HEK293 (cell line): ENCODE measurements around the gene GPATCH4.

Experiments used
- CTCF ChIA-PET: fragments of 350-600 bp; formaldehyde crosslinking; extraction: SDS; loops from one replicate; lab custom pipeline; 2021; ENCODE audit warnings: antibody characterized with exemption; lab: Yijun Ruan, JAX
- POLR2A ChIA-PET: fragments of 300-600 bp; formaldehyde crosslinking; extraction: SDS; loops from one replicate; lab custom pipeline; 2020; ENCODE audit warnings: antibody characterized with exemption, inconsistent platforms; lab: Yijun Ruan, JAX
- H3K27ac ChIP-seq: fragments of 200-500 bp; sonication (Bioruptor generic); 2 replicates; pipeline ENCODE4 v1.5.1; 2014; ENCODE audit warnings: low read depth, low read length, control low read depth, inconsistent platforms; ENCODE audit errors: extremely low read depth
- H3K36me3 ChIP-seq, 2 experiments: fragments of 200-500 bp in 1 of 2; sonication (Bioruptor generic) in 1 of 2; 1 replicate in 1 of 2; 2 replicates in 1 of 2; pipeline ENCODE4 v1.5.1; 2014 to 2017; ENCODE audit warnings: inconsistent platforms in 2 of 2, low read length in 2 of 2; ENCODE audit not compliant: control insufficient read depth in 2 of 2, insufficient read depth in 1 of 2
- H3K4me1 ChIP-seq: fragments of 200-500 bp; sonication (Bioruptor generic); 2 replicates; pipeline ENCODE4 v1.5.1; 2014; ENCODE audit warnings: mild to moderate bottlenecking, low read length, inconsistent platforms; ENCODE audit not compliant: control insufficient read depth, insufficient read depth
- H3K4me3 ChIP-seq: 2 replicates; pipeline ENCODE4 v1.5.1; 2011; ENCODE audit warnings: low read depth, mild to moderate bottlenecking, control low read depth, low read length, moderate library complexity
- H3K9me3 ChIP-seq: fragments of 200-500 bp; sonication (Bioruptor generic); 2 replicates; pipeline ENCODE4 v1.5.1; 2014; ENCODE audit warnings: low read depth, low read length, inconsistent platforms; ENCODE audit not compliant: control insufficient read depth, insufficient read depth
- CTCF ChIP-seq: fragments of 450-650 bp; formaldehyde crosslinking; IDR thresholded peaks from 2 replicates; pipeline ENCODE4 v1.5.1; 2016; ENCODE audit warnings: missing biosample characterization, missing genetic modification characterization
- EGR2 ChIP-seq: fragments of 450-650 bp; formaldehyde crosslinking; IDR thresholded peaks from 2 replicates; pipeline ENCODE4 v1.5.1; 2016; ENCODE audit warnings: low read depth, missing biosample characterization, missing genetic modification characterization
- FEZF1 ChIP-seq: fragments of 450-650 bp; formaldehyde crosslinking; IDR thresholded peaks from 2 replicates; pipeline ENCODE4 v1.5.1; 2016; ENCODE audit warnings: missing biosample characterization, missing genetic modification characterization
- INSM2 ChIP-seq: fragments of 450-650 bp; formaldehyde crosslinking; IDR thresholded peaks from 2 replicates; pipeline ENCODE4 v1.5.1; 2016; ENCODE audit warnings: missing biosample characterization, missing genetic modification characterization
- PRDM1 ChIP-seq: fragments of 450-650 bp; formaldehyde crosslinking; IDR thresholded peaks from 2 replicates; pipeline ENCODE4; 2016; ENCODE audit warnings: missing biosample characterization, missing genetic modification characterization
- RBAK ChIP-seq: fragments of 450-650 bp; formaldehyde crosslinking; IDR thresholded peaks from 2 replicates; pipeline ENCODE4 v1.5.1; 2016; ENCODE audit warnings: missing biosample characterization, missing genetic modification characterization
- SCRT2 ChIP-seq: fragments of 450-650 bp; formaldehyde crosslinking; IDR thresholded peaks from 2 replicates; pipeline ENCODE4 v1.5.1; 2016; ENCODE audit warnings: missing biosample characterization, missing genetic modification characterization
- ZBTB10 ChIP-seq: fragments of 450-650 bp; formaldehyde crosslinking; IDR thresholded peaks from 2 replicates; pipeline ENCODE4 v1.5.1; 2016; ENCODE audit warnings: missing biosample characterization, missing genetic modification characterization
- ZNF121 ChIP-seq: fragments of 450-650 bp; formaldehyde crosslinking; IDR thresholded peaks from 2 replicates; pipeline ENCODE4 v1.5.1; 2016; ENCODE audit warnings: missing biosample characterization, missing genetic modification characterization
- ZNF266 ChIP-seq: fragments of 450-650 bp; formaldehyde crosslinking; IDR thresholded peaks from 2 replicates; pipeline ENCODE4 v1.5.1; 2016; ENCODE audit warnings: missing biosample characterization, missing genetic modification characterization, low read depth
- ZNF292 ChIP-seq: fragments of 450-650 bp; formaldehyde crosslinking; IDR thresholded peaks from 2 replicates; pipeline ENCODE4 v1.5.1; 2016; ENCODE audit warnings: low read depth, missing biosample characterization, missing genetic modification characterization, borderline replicate concordance
- ZNF362 ChIP-seq: fragments of 450-650 bp; formaldehyde crosslinking; IDR thresholded peaks from 2 replicates; pipeline ENCODE4 v1.5.1; 2016; ENCODE audit warnings: missing biosample characterization, missing genetic modification characterization
- ZNF449 ChIP-seq: fragments of 450-650 bp; formaldehyde crosslinking; IDR thresholded peaks from 2 replicates; pipeline ENCODE4 v1.5.1; 2017; ENCODE audit warnings: missing biosample characterization, mild to moderate bottlenecking, missing genetic modification characterization, moderate library complexity
- ZNF518A ChIP-seq: fragments of 450-650 bp; formaldehyde crosslinking; conservative IDR thresholded peaks from 2 replicates; pipeline ENCODE4 v1.5.1; 2016; ENCODE audit warnings: low read depth, missing biosample characterization, missing genetic modification characterization
- ZNF670 ChIP-seq: fragments of 450-650 bp; formaldehyde crosslinking; IDR thresholded peaks from 2 replicates; pipeline ENCODE4 v1.5.1; 2016; ENCODE audit warnings: missing biosample characterization, missing genetic modification characterization, low read depth
- ZSCAN5A ChIP-seq: fragments of 450-650 bp; formaldehyde crosslinking; IDR thresholded peaks from 2 replicates; pipeline ENCODE4 v1.5.1; 2016; ENCODE audit warnings: missing biosample characterization, missing genetic modification characterization

Gene GPATCH4

GRCh38 chr1:156599811-156600210, 1.5 kb downstream of the GPATCH4 start:
- Histone ChIP-seq H3K36me3 (peaks cover 0 to 49% of the 10 kb centered on the region in 2 experiments; a peak in 1 of 3 replicates), H3K4me3 (no peak overlapping the region), H3K9me3 (no peaks in the 10 kb centered on the region), H3K27ac (no peak overlapping the region), H3K4me1 (no peaks in the 10 kb centered on the region)
- POLR2A ChIA-PET = interaction anchor here (2.2 kb wide), 1 partner anchor 9 kb away, joined by 11 read pairs; the partner anchor contains the start of gene NAXE
- TF ChIP-seq ZNF292 (tag by site-specific recombination) (no peak), SCRT2 (tag by site-specific recombination) (peak; percentile 71), INSM2 (tag by site-specific recombination) (no peak), ZNF362 (tag by site-specific recombination) (peak; percentile 95), CTCF (peak; percentile 43; the same call in 1 of the 2 replicates), FEZF1 (tag by site-specific recombination) (no peak)
- CTCF ChIA-PET = interaction anchor here (0.6 to 3.3 kb wide), 9 partner anchors 8 to 275 kb away, joined by 3 to 15 read pairs (median 4); partner anchors contain the start of gene NAXE

- Histone ChIP-seq H3K27ac (no peak overlapping the region), H3K36me3 (peaks cover 0 to 58% of the 10 kb centered on the region in 2 experiments; a peak in 1 of 3 replicates), H3K4me1 (no peaks in the 10 kb centered on the region), H3K9me3 (no peaks in the 10 kb centered on the region), H3K4me3 (no peak overlapping the region)
- POLR2A ChIA-PET = interaction anchor here (2.2 kb wide), 1 partner anchor 8 kb away, joined by 11 read pairs; the partner anchor contains the start of gene NAXE
- CTCF ChIA-PET = interaction anchor here (0.6 to 3.3 kb wide), 9 partner anchors 7 to 276 kb away, joined by 3 to 15 read pairs (median 4); partner anchors contain the start of gene NAXE
- no peak for TF ChIP-seq ZNF518A (tag by site-specific recombination)
- no peak for TF ChIP-seq ZNF266 (tag by site-specific recombination)
- no peak for TF ChIP-seq ZSCAN5A (tag by site-specific recombination)
- no peak for TF ChIP-seq EGR2
- TF ChIP-seq ZNF121 = peak; percentile 97
- TF ChIP-seq ZNF449 (tag by site-specific recombination) = no peak
- no peak for TF ChIP-seq ZBTB10 (tag by site-specific recombination)
- no peak for TF ChIP-seq ZNF670
- no peak for TF ChIP-seq RBAK (tag by site-specific recombination)
- 0 out of 2 replicates have a peak, but pooled peaks have one; percentile 59 for TF ChIP-seq PRDM1 (tag by site-specific recombination)
Observed at GRCh38 chr1:156598731-156599432, 2.4 kb downstream of the GPATCH4 start.
